K562 (cell line): Measurements from ENCODE around the gene MPHOSPH6. TPM values are rescaled to one million over a fixed set of nuclear protein-coding genes. Genes with fewer than 3 reads are reported as not detected.

Source experiments
- BCLAF1 ChIP-seq, 2 experiments: fragments of 450-650 bp in 1 of 2; IDR thresholded peaks; 2 replicates each; pipeline ENCODE4 v1.6.1; 2011 to 2017; ENCODE audit warnings: low read depth in 2 of 2, antibody characterized with exemption in 1 of 2, borderline replicate concordance in 1 of 2, low read length in 1 of 2, mild to moderate bottlenecking in 1 of 2, mixed read lengths in 1 of 2; ENCODE audit not compliant: control insufficient read depth in 1 of 2
- EWSR1 ChIP-seq: fragments of 450-650 bp; IDR thresholded peaks from 2 replicates; pipeline ENCODE4 v1.6.1; 2018; ENCODE audit warnings: borderline replicate concordance, mild to moderate bottlenecking, low read depth, moderate library complexity; ENCODE audit not compliant: partially characterized antibody
- FOXP1 ChIP-seq: sonication (generic); formaldehyde crosslinking; IDR thresholded peaks from 2 replicates; pipeline ENCODE4 v1.8.0; 2022; ENCODE audit warnings: mild to moderate bottlenecking, missing genetic modification reagents
- HNRNPL ChIP-seq: fragments of 200-400 bp; formaldehyde crosslinking; IDR thresholded peaks from 2 replicates; pipeline ENCODE4 v1.6.1; 2017; ENCODE audit warnings: low read depth, mild to moderate bottlenecking, low read length
- HNRNPLL ChIP-seq: fragments of 200-400 bp; formaldehyde crosslinking; IDR thresholded peaks from 2 replicates; pipeline ENCODE4 v1.6.1; 2017; ENCODE audit warnings: low read length, low read depth, mild to moderate bottlenecking; ENCODE audit not compliant: poor library complexity, severe bottlenecking
- LEF1 ChIP-seq: fragments of 450-650 bp; IDR thresholded peaks from 2 replicates; pipeline ENCODE4 v1.6.1; 2016; ENCODE audit warnings: mild to moderate bottlenecking
- MCM5 ChIP-seq: fragments of 450-650 bp; IDR thresholded peaks from 2 replicates; pipeline ENCODE4 v1.6.1; 2016; ENCODE audit warnings: low read depth
- MTA3 ChIP-seq: fragments of 450-650 bp; formaldehyde crosslinking; IDR thresholded peaks from 2 replicates; pipeline ENCODE4 v1.6.1; 2017; ENCODE audit warnings: mild to moderate bottlenecking, borderline replicate concordance
- NCOA2 ChIP-seq, 2 experiments: fragments of 450-650 bp; IDR thresholded peaks; 2 replicates each; pipeline ENCODE4 v1.6.1; 2018; ENCODE audit warnings: mild to moderate bottlenecking in 2 of 2, moderate library complexity in 1 of 2; ENCODE audit not compliant: partially characterized antibody in 2 of 2
- RAD21 ChIP-seq, 2 experiments: fragments of 250-450 bp in 1 of 2; fragments of 450-650 bp in 1 of 2; sonication (Bioruptor Pico) in 1 of 2; formaldehyde crosslinking in 1 of 2; IDR thresholded peaks in 1 of 2; conservative IDR thresholded peaks in 1 of 2; 2 replicates each; pipeline versions ENCODE4 v1.4.0 to v1.8.0; 2020 to 2022; ENCODE audit warnings: mild to moderate bottlenecking in 2 of 2, moderate library complexity in 1 of 2
- TSC22D4 ChIP-seq: fragments of 450-650 bp; IDR thresholded peaks from 2 replicates; pipeline ENCODE4 v1.6.1; 2016; ENCODE audit warnings: missing genetic modification characterization, missing biosample characterization, control low read depth
- ZNF551 ChIP-seq: fragments of 250-450 bp; sonication (Bioruptor Pico); IDR thresholded peaks from 2 replicates; pipeline ENCODE4 v1.5.0; 2021; ENCODE audit warnings: mild to moderate bottlenecking, moderate library complexity
- ZNF644 ChIP-seq: fragments of 200-800 bp; sonication (Bioruptor generic); IDR thresholded peaks from 2 replicates; pipeline ENCODE4 v1.6.1; 2016; ENCODE audit warnings: low read depth, missing genetic modification characterization, missing compliant biosample characterization
- polyA plus RNA-seq, 8 experiments: library from polyadenylated mRNA; depleted of rRNA in 4 of 8; stranded (reverse) in 5 of 8; unstranded in 3 of 8; fragments of >200 nt; fragmentation: Nextera tagmentation in 2 of 8; fragmentation: Illumina TruSeq in 1 of 8; extraction: Ambion mirVana in 2 of 8; extraction: Trizol in 1 of 8; gene quantifications; 2 replicates each; pipeline versions ENCODE4 v1.2.1 to v1.2.3, GENCODE V29; 2011 to 2014; ENCODE audit warnings: inconsistent platforms in 1 of 8, missing spikeins in 1 of 8
- total RNA-seq, 7 experiments: library from RNA; depleted of rRNA in 6 of 7; stranded (reverse); fragments of >200 nt in 6 of 7; fragmentation: Illumina TruSeq in 2 of 7; extraction: Trizol in 2 of 7; gene quantifications; 2 replicates each; pipeline versions ENCODE4 v1.2.1 to v1.2.3, GENCODE V29; 2011 to 2021; ENCODE audit warnings: low replicate concordance in 1 of 7
- TF ChIP-seq, protein P1 (sequence below): fragments of 250-450 bp; sonication (Bioruptor Pico); IDR thresholded peaks from 2 replicates; pipeline ENCODE4 v1.8.0; 2021; ENCODE audit warnings: moderate library complexity, mild to moderate bottlenecking, inconsistent platforms
- TF ChIP-seq, protein P2 (sequence below): fragments of 250-450 bp; sonication (Bioruptor Pico); IDR thresholded peaks from 2 replicates; pipeline ENCODE4 v1.5.0; 2021; ENCODE audit warnings: mild to moderate bottlenecking, borderline replicate concordance
- TF ChIP-seq, protein P3 (sequence below): sonication (generic); formaldehyde crosslinking; IDR thresholded peaks from 2 replicates; pipeline ENCODE4 v1.9.0; 2022; ENCODE audit warnings: mild to moderate bottlenecking, missing genetic modification reagents

Gene MPHOSPH6
- total and polyA plus RNA-seq, 9 of the 15 experiments (the other 6 are each of a cell fraction or from before 2014, with no cell fraction given), result 37.0 to 153 (median 76.7) TPM

DNA sequence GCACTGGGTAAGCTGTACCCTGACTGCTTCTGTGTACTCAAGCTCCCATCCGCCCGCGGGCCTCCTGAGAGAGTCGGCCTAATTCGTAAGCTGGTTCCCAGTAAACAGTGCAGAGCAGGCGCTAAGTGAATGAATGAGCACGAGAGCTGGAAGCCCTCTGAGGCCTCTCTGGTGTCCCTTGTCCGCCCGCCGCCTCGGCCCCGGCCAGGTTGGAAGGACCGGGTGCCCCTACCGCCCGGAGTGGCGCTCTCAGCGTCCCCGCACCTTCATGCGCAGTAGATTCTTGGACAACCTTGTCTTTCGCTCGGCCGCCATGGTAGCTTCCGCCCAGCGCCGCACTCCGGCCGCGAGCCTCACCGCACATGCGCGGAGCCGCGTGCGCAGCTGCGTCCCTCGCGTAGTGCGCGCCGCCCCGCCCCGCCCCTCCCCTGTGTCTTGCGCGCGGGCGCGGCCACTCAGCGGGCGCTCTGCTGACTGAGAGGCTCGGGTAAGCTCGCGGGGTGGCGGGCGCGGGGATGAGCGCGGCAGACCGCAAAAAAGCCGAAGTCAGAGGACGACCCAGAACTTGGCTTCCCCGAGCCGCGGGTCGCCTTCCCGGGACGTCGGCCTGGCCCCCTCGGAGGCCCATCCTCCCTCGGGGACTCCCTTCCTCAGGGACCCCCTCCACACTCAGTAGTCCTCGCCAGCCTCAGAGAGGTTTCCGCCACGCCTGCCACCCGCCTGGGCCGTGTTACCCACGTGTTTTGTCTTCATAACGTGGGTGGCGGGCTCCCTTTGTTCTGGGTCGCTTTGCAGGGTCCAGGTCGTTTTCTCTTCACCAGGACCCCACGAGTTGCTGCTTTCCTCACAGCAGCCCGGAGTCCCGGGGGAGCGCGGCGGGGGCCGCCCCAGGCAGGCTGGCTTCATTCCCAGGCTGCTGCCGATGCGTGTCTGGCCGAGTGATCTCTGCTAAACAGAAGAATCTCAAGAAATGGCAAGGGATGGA is at the start of gene MPHOSPH6 (continued):
- TF ChIP-seq BCLAF1 (IDR thresholded peaks at IDR 0.05; ENCODE audit: borderline replicate concordance in 1 of 2, control insufficient read depth in 1 of 2, low read depth in 2 of 2, low read length in 1 of 2) (no peak), EWSR1 (no peak), LEF1 (no peak), MCM5 (no peak), FOXP1 (CRISPR knock-in tag) (no peak), RAD21 (CRISPR knock-in tag; conservative IDR thresholded peaks at IDR 0.05 in 1 of 2, IDR thresholded peaks at IDR 0.05 in 1 of 2) (no peak), ZNF644 (no peak), HNRNPL (no peak), HNRNPLL (peak; percentile 98), ZNF551 (CRISPR knock-in tag) (no peak), MTA3 (no peak; the same call in none of the 2 replicates), NCOA2 (IDR thresholded peaks at IDR 0.05; ENCODE audit: partially characterized antibody in 2 of 2) (no peak), TSC22D4 (no peak)
- TF ChIP-seq, protein P1, sequence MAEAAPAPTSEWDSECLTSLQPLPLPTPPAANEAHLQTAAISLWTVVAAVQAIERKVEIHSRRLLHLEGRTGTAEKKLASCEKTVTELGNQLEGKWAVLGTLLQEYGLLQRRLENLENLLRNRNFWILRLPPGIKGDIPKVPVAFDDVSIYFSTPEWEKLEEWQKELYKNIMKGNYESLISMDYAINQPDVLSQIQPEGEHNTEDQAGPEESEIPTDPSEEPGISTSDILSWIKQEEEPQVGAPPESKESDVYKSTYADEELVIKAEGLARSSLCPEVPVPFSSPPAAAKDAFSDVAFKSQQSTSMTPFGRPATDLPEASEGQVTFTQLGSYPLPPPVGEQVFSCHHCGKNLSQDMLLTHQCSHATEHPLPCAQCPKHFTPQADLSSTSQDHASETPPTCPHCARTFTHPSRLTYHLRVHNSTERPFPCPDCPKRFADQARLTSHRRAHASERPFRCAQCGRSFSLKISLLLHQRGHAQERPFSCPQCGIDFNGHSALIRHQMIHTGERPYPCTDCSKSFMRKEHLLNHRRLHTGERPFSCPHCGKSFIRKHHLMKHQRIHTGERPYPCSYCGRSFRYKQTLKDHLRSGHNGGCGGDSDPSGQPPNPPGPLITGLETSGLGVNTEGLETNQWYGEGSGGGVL (CRISPR knock-in tag), result no peak
- TF ChIP-seq, protein P2, sequence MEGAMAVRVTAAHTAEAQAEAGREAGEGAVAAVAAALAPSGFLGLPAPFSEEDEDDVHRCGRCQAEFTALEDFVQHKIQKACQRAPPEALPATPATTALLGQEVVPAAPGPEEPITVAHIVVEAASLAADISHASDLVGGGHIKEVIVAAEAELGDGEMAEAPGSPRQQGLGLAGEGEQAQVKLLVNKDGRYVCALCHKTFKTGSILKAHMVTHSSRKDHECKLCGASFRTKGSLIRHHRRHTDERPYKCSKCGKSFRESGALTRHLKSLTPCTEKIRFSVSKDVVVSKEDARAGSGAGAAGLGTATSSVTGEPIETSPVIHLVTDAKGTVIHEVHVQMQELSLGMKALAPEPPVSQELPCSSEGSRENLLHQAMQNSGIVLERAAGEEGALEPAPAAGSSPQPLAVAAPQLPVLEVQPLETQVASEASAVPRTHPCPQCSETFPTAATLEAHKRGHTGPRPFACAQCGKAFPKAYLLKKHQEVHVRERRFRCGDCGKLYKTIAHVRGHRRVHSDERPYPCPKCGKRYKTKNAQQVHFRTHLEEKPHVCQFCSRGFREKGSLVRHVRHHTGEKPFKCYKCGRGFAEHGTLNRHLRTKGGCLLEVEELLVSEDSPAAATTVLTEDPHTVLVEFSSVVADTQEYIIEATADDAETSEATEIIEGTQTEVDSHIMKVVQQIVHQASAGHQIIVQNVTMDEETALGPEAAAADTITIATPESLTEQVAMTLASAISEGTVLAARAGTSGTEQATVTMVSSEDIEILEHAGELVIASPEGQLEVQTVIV (CRISPR knock-in tag), result no peak
- TF ChIP-seq, protein P3, sequence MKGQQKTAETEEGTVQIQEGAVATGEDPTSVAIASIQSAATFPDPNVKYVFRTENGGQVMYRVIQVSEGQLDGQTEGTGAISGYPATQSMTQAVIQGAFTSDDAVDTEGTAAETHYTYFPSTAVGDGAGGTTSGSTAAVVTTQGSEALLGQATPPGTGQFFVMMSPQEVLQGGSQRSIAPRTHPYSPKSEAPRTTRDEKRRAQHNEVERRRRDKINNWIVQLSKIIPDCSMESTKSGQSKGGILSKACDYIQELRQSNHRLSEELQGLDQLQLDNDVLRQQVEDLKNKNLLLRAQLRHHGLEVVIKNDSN (CRISPR knock-in tag), result no peak
